Eye (tissue), 1 donor: ENCODE results near the gene KDF1.
A peak's percentile ranks its signal among the peaks of the same experiment; 100 is the strongest.
"Not testable (repeated sequence)": the region's sequence is repeated elsewhere in the genome, so short reads cannot be mapped to it uniquely, and the experiment has no call there.

Source experiments
- DNase-seq: peaks from one replicate; pipeline ENCODE4 v3.0.0-alpha.2; 2015

KDF1 gene

DNA sequence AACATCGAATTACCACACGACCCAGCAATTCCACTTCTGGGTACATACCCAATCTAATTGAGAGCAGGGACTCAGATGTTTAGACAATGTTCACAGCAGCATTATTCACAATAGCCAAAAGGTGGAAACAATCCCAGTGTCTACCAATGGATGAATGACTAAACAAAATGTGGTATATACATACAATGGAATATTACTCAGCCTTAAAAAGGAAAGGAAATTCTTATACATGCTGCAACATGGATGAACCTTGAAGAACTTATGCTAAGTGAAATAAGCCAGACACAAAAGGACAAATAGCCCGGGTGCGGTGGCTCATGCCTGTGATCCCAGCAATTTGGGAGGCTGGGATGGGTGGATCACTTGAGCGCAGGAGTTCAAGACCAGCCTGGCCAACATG is 6.9 kb downstream of the KDF1 start:
- DNase-seq: no peak

DNA sequence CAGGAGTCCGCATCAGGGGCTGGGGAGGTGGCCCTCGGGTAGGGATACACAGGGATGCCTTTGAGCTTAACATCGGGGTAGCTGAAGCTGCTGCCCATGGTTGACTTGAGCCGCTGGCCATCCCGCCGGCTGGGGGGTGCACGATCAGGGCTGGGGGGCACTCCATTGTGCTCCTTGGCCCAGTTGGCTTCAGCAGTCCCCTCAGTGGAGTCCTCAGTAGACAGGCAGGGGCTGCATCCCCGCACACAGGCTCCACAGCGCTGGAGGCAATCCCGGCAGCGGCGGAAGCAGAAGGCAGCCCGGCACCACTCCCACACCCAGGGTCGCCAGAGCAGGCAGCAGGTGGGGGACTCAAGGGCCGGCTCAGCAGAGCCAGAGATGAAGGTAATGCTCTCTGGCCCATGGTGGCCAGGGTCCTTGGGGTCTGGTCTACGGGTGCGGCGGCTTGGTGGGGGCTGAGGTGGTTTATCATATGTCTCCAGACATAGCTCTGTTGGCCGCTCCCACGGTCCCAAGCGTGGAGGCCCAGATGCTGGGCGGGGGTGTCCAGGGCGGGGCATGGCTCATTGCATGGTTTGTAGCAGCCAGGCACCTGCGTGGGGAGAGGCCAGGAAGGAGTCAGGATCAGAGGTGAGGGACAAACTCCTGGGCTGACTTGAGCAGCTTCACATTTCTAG is 8.3 kb downstream of the KDF1 start:
- DNase-seq: no peak

DNA sequence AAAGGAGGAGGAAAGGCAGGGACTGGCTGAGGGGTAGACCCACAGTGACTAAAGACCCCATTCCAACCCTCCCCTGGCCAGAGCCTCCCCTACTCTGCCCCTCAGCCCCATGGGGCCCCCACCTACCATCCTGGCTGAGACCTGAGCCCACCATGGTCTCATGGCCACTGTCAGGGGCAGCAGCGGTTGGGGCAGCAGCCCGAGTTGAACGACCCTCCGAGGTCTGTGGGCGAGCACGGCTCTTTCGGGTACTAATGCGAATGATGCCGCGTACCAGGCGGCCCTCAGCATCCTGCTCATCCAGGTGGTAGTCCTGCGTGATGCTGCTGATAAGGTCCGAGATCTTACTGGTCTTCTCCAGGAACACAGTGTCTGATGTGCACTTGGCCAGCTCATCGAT is 9.1 kb downstream of the KDF1 start:
- DNase-seq: no peak

DNA sequence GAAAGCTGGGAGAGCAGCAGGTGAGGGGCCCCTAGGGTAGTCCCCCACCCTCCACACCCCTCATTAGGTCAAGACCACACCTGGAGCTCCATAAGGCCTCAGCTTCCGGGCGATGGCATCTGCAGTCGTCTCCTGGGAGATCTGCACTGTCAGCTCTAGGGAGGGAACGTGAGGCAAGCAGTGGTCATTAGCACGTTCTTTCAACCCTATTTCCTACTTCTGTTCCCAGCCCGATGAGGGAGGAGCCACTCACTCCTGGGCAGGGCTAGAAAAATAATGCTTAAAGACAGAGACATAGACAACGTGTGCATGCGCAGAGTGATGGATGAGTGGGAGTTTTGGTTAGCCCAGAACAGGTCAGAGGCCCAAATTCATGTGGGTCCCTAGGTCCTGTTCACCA is 9.7 kb downstream of the KDF1 start:
- no peak for DNase-seq

DNA sequence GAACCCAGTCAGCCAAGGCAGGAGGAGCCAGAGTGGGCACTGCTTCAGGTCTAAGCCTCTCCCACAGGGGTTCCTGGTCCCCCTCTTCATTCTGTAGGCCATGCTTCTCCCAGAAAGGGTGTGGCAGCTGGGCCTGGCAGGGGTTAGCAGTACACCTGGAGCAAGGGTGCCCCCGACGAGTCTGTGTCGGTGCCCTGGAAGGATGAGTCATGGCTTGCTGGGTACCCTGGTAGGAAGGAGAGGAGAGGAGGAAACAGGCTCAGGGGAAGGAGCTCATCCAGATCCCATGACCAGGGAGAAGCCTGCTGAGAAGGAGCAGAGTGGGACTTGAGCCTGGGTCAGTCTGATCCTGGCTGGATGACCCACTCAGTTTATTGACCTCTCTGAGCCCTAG is 10.3 kb downstream of the KDF1 start:
- DNase-seq: no peak

DNA sequence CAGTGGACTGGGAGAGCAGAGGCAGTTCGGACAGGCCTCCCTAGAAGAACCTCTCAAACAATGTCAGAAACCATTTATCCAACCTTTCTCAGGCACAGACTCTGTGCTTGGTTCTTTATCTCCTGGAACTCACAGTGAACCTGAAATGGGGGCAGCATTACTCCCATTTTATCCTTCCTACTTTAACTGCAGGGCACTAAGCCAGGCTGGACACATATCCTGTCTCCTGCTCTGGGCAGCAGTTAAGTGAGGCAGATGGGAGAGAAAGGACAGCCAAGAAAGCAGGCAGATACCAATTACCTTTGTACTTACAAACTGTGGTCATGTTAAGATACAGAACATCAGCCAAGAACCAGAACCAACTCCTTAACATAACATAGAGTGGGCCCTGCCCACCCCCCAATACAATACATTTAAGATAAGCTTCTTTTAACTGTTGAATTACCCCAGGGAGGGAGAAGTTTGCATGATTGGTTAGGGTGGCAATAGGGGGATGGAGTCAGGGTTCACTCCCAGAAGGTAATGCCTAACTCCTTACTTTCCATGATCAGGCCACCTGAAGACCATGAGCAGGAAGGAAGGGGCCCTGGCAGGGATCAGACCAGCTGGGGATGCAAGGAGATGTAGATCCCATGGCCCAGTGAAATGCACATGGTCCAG is 10.9 kb downstream of the KDF1 start:
- DNase-seq: no peak

DNA sequence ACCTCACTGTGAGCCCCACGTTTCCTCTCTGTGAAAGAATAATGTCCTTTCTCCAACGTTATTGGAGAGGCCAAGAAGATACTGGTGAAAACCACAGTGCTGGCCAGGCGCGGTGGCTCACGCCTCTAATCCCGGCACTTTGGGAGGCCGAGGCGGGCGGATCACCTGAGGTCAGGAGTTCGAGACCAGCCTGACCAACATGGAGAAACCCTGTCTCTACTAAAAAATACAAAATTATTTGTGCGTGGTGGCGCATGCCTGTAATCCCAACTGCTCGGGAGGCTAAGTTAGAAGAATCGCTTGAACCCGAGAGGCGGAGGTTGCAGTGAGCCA is 11.6 kb downstream of the KDF1 start:
- not testable (repeated sequence) for DNase-seq

DNA sequence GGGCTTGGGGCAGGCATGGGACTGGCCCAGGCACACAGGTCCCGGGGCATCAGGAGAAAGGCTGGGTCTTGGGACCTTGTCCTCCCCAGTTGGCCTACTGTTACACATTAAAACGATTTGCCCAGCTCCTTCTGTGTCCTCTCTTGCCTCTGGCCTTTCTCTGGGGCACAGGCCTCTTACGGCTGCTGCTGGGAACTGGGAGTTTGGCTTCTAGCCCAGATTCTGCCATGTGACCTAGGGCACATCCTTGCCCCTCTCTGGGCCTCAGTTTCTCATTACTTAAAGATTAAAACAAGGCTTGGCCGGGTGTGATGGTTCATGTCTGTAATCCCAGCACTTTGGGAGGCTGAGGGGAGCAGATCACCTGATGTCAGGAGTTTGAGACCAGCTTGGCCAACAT is 14.0 kb downstream of the KDF1 start:
- DNase-seq: no peak

DNA sequence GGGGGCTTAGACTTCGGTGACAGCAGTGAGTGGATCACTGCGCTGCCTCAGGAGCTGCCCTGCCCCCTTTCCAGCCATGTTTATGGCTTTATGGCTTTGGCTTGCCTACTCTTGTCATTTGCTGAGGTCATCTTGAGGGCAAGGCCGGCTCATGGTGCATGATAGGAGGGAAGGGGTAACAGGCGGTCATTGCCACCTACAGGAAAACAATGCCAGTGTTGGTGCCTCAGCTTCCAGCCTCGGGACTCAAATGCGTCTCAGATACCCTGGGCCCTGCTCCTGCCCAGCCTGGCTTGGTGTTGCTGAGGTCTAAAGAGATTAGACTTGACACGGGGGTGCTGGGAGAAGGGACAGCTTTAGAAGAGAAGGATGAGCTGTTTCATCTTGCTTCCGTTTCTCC is 14.5 kb downstream of the KDF1 start:
- DNase-seq: no peak

DNA sequence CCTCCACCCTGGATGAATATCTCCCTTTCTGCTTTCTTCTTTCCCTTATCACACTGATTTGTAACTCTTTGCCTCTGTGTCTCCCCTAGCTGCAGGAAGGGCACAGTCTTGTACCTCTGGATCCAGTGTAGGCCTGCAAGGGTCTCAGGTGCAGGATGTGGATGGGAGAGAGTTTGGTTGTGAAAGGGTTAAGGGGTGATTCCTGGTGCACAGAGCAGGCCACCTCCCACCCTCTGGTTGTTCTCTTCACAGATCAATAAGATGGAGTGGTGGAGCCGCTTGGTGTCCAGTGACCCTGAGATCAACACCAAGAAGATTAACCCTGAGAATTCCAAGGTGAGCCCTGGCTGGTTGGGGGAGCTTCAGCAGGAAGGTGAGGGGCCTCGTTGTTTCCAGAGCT is 15.1 kb downstream of the KDF1 start:
- no peak for DNase-seq

DNA sequence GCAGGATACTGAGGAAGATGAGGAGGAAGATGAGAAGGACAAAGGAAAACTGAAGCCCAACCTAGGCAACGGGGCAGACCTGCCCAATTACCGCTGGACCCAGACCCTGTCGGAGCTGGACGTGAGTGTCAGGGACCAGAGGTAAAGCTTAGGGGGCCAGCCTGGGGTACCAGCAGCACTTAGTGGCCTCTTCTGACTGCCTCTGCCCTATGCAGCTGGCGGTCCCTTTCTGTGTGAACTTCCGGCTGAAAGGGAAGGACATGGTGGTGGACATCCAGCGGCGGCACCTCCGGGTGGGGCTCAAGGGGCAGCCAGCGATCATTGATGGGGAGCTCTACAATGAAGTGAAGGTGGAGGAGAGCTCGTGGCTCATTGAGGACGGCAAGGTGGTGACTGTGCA is 17.6 kb downstream of the KDF1 start:
- DNase-seq: no peak

DNA sequence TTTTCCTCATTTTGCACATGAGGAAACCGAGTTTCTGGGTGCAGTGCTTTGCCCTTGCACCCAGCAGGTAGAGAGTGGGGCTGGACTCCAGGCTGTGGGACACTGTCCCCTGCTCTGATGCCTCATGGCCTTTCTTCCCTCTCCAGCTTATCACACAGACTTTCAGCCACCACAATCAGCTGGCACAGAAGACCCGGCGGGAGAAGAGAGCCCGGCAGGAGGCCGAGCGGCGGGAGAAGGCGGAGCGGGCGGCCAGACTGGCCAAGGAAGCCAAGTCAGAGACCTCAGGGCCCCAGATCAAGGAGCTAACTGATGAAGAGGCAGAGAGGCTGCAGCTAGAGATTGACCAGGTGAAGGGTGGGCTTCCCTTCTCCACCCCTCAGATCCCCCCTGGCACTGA is 19.0 kb downstream of the KDF1 start:
- DNase-seq: no peak

DNA sequence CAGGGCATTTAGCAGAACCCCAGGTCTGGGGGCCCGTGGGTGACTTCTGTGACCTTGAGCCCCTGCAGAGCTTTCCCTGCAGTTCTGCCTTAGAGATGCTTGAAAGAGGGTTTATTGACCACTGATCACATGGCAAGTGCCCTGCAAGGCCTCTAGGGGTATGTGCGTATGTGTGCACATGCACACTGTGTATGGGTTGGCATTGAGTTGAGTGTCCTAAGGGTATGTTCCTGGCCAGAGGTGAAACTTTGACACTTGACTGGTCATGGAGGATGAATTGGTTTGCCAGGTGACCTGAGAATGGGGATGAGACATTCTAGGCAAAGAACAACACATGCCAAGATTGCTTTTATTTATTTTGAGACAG is 21.6 kb downstream of the KDF1 start:
- DNase-seq: no peak

DNA sequence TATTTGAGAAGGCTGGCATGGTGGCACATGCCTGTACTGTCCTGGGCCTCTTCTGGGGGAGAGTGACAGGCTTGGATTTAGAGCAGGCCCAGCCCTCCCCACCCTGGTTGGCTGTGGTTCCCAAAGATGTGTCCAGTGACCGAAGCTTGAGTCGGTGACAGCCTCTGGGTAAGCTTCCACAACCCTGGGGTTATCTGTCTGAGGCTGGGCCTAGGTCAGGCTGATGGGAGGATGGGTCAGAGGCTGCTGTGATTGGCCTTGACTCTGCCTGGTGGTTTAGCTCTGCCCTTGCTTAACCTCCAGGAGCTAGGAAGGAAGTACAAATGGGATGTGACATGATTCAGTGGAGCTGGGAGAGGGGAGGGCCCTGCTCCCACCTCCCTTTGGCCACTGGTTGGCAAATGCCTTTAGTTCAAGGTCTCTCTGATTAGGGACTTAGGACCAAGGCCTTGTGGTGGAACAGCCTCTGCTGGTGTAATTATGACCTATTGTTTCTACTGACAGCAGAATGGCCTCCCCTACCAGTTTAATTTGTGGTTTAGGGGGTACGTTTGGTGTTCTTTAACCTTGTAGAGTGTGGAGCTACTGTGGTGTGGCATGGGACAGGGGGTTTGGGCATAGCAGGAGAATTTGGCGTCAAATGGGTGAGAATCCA is 22.1 kb downstream of the KDF1 start:
- no peak for DNase-seq

DNA sequence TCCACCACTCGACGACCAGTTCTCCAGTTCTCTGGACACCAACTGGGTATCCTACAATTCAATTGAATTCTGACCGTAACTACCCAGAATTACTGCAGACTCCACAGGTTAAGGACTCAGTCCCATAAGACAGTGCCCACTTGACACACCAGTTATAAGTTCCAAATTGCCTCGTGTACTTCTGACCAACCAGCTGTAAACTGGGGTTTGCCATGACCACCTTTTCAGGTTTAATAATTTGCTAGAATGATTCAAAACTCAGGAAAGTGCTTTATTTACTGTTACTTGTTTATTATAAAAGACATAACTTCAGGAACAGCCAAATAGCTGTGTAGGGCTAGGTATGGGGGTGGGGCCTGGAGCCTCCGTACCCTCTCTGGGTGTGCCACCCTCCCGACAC is 23.4 kb downstream of the KDF1 start:
- DNase-seq: no peak

DNA sequence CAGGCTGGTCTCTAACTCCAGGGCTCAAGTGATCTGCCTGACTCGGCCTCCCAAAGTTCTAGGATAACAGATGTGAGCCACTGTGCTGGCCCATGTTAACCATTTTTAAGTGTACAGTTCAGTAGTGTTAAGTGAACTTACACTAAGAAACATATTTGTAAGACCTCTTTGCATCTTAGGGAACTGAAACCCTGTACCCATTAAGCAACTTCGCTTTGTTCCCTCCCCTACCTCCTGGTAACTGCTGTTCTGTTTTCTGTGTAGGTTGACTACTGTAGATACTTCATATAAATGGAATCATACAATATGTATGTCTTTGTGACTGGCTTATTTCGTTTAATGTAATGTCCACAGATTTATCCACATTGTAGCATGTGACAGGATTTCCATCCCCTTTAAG is 27.7 kb downstream of the KDF1 start:
- DNase-seq: no peak

DNA sequence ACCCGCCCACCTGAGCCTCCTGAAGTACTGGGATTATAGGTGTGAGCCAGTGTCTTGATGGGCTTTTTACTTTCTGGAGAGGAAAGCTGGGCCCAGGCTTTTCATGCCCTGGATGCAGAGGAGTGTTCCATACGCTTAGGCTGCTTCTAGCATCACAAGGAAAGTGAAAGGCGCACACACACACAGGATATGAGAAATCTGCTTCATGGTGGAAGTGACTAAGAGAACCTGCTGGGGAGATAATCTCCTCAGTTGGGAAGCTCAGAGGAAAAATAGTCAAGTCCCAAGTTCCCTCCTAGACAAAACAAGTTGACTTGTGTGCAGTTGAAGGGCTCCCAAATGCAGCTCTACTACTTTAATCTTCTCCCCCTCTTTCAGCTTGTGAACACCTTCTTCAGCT is 36.6 kb downstream of the KDF1 start:
- DNase-seq: no peak

DNA sequence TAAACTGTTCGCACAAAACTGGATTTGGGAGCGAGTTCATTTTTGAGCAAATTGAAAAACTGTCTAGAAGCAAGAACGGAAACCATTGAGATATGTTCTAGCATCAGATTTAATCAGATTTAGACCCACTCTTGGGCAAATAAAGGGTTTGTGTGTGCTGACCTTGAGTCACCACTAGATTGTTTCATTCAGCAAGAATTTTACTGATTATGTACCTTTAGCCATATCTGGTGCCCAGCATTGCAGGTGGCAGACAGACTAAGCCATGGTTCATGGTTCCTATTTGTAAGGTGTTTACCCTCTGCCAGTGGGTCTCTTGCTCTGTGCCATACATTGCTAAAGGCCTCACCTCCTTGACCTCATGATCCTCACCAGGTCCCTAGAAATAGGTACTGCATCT is 37.4 kb downstream of the KDF1 start:
- DNase-seq: no peak

DNA sequence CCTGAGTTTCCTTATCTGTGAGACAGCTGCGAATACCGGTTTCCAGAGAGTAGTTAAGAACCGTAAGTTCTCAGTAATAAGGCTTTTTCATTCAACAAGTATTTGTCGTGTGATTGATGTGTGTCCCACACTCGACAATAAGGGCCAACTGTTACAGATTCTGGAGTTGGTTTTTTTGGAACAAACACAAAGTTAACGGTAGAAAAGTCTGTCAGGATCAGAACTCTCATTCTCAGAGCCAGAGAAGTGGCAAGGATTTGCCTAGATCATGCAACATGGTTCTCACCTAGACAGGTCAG is 37.9 kb downstream of the KDF1 start:
- no peak for DNase-seq

DNA sequence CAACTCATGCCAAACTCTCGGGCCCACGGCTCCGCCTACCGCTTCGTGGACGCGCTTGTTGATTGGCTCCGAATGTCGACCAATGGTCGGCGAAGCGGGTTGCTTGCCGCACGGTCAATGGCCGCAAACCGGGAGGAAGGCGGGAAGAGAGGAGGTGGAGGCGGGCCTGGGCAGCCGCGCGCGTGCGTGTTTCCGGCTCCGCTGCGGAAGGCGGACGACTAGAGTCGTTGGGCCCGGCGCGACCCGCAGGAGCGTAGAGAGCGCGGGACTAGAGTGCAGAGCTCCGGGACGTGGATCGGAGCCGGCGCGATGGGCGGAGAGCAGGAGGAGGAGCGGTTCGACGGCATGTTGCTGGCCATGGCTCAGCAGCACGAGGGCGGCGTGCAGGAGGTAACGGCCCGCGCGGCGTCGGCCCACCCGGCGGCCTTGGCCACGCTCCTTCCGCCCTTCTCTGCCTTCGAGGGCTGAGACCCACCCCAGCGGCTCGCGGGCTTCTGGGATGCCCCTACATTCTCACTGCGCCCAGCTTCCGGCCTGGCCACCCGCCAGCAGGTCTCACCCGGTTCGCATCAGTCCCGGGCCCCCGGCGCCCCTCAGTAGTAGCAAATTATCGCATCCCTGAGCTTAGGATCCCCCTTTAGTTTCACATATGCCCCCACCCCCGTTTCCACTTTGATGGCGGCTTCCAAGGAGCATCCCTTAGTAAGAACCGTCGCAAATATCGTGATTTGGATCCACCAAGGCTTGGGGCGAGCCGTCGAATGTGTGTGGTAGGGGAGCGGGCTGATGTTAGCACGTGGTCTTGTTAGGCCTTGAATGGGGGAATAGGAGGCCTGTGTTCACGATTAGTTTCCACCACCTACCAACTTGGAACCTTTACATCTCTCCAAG is 38.5 kb downstream of the KDF1 start, which contains the start of gene NUDC:
TSS of gene NUDC (plus strand) at position 204 of the 891 bp plus-strand sequence. CDS start at position 310, 106 bp downstream.
- DNase-seq: peak; percentile 98

DNA sequence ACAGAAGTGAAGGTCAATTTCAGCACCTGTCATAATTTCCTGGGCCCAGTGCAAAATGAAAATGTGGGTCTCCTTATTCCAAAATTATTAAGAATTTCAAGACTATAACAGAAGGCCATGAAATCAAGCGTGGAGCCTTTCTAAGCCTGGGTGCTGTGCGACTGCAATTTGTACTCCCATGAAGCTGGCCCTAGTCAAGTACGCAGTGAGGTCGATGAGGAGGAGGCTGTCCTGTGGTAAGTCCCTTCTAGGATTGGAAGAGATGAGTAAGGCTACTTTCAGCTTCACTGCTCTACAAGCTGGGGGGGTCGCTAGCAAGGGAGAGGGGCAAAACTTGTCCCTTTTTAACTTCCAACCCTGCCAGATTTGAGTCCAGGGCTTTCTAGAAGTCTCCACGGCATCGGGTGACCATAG is 39.1 kb downstream of the KDF1 start:
- no peak for DNase-seq

DNA sequence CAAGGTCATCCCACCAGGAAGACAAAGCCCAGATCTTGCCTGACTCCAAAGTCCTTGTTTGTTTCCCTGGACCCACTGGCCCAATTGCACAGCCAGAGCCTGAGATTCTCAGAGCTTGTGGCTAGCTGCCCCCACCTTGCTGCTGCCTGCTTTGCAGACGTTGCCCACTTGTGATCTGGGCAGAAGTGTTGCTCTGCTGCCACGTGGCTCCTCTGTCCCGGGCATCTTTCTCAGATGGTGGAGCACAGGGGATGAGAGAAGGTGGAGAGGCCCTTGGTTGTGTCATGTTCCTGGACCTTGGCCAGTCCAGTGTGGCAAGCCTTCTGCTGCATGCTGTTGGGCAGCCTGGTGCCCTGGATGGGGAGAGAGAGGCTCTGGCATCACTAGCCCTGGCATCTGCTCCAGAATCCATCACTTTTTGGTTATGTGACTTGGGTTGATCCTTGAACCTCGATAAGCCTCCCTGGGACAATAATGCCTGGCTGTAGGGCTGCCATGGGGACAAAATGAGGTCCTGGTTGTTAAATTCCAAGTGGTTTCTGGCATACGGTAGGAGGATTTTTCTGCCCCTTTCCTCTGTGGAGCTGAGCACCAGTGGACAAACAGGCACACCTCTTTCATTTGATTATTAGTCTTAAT is 44.9 kb downstream of the KDF1 start:
- no peak for DNase-seq
